PC-9 (cell line): ENCODE results near the gene TNIK. TPM values are rescaled to one million over a fixed set of nuclear protein-coding genes. Genes with fewer than 3 reads are reported as not detected.

Experiments used
- BruUV-seq: library from RNA; stranded (reverse); fragments of 400-500 nt; replicated peaks from 2 replicates; lab custom pipeline; 2021; lab: Mats Ljungman, UMichigan
- CTCF ChIA-PET: fragments of 300-600 bp; sonication (Branson Sonifier 250); formaldehyde crosslinking; loops from one replicate; lab custom pipeline; 2022; ENCODE audit warnings: antibody characterized with exemption; lab: Charles Lee
- POLR2A ChIA-PET: fragments of 300-600 bp; sonication (Branson Sonifier 250); formaldehyde crosslinking; loops from one replicate; lab custom pipeline; 2022; ENCODE audit warnings: antibody characterized with exemption; ENCODE audit not compliant: unreplicated experiment; lab: Charles Lee
- DNase-seq, 2 experiments: peaks; one replicate each; pipeline versions ENCODE4 v3.0.0 to v3.0.0-alpha.2; 2015 to 2022; ENCODE audit warnings: mixed read lengths in 1 of 2
- H2AFZ ChIP-seq: fragments of 200-600 bp; sonication (generic); 2 replicates; pipeline ENCODE4 v1.8.1; 2017; ENCODE audit warnings: antibody characterized with exemption
- H3F3A ChIP-seq: fragments of 200-600 bp; sonication (generic); 2 replicates; pipeline ENCODE4 v1.8.1; 2017; ENCODE audit warnings: antibody characterized with exemption, mild to moderate bottlenecking, low read depth; ENCODE audit not compliant: insufficient read depth
- H3K27ac ChIP-seq: fragments of 200-600 bp; sonication (generic); 2 replicates; pipeline ENCODE4 v1.6.1; 2016; ENCODE audit warnings: mixed run types
- H3K27me3 ChIP-seq: fragments of 200-600 bp; sonication (generic); 2 replicates; pipeline ENCODE4 v1.6.1; 2016; ENCODE audit warnings: low read depth, mixed run types; ENCODE audit not compliant: insufficient read depth
- H3K36me3 ChIP-seq: fragments of 200-600 bp; sonication (generic); 2 replicates; pipeline ENCODE4 v1.6.1; 2016; ENCODE audit warnings: low read depth, mixed run types
- H3K4me1 ChIP-seq: fragments of 200-600 bp; sonication (generic); replicated peaks from 2 replicates; pipeline ENCODE4 v1.6.1; 2016; ENCODE audit warnings: mixed run types; ENCODE audit not compliant: insufficient read depth
- H3K4me2 ChIP-seq: fragments of 200-600 bp; sonication (generic); 2 replicates; pipeline ENCODE4 v1.6.1; 2017; ENCODE audit warnings: mixed run types
- H3K4me3 ChIP-seq: fragments of 200-600 bp; sonication (generic); 2 replicates; pipeline ENCODE4 v1.6.1; 2016; ENCODE audit warnings: mixed run types
- H3K79me2 ChIP-seq: fragments of 200-600 bp; sonication (generic); 2 replicates; pipeline ENCODE4 v1.6.1; 2017; ENCODE audit warnings: low read depth, mixed run types
- H3K9me2 ChIP-seq: fragments of 200-600 bp; sonication (generic); 2 replicates; pipeline ENCODE4 v1.8.1; 2017; ENCODE audit warnings: mild to moderate bottlenecking; ENCODE audit not compliant: insufficient read depth
- H3K9me3 ChIP-seq: fragments of 200-600 bp; sonication (generic); 2 replicates; pipeline ENCODE4 v1.8.1; 2016; ENCODE audit warnings: low read depth; ENCODE audit not compliant: insufficient read depth
- H4K20me1 ChIP-seq: fragments of 200-600 bp; sonication (generic); 2 replicates; pipeline ENCODE4 v1.8.1; 2017; ENCODE audit not compliant: insufficient read depth
- EZH2 ChIP-seq: fragments of 200-600 bp; sonication (generic); IDR thresholded peaks from 2 replicates; pipeline ENCODE4 v1.8.0; 2017; ENCODE audit warnings: antibody characterized with exemption, low read depth
- intact Hi-C: fragments of 100-400 bp; cut with micrococcal nuclease; formaldehyde crosslinking; loops from one replicate; pipeline ENCODE4 v1.10.0; 2022; ENCODE audit not compliant: unreplicated experiment
- total RNA-seq: library from RNA; stranded (reverse); gene quantifications from 2 replicates; pipeline ENCODE4 v1.2.3, GENCODE V29; 2021
- TF ChIP-seq, protein P1 (sequence below): fragments of 200-600 bp; sonication (generic); conservative IDR thresholded peaks from 2 replicates; pipeline ENCODE4 v1.6.1; 2017; ENCODE audit warnings: mixed run types, antibody characterized with exemption, mild to moderate bottlenecking, moderate library complexity

Gene TNIK
- total RNA-seq, 1 experiment from 2014 or later: 30.7 TPM

DNA sequence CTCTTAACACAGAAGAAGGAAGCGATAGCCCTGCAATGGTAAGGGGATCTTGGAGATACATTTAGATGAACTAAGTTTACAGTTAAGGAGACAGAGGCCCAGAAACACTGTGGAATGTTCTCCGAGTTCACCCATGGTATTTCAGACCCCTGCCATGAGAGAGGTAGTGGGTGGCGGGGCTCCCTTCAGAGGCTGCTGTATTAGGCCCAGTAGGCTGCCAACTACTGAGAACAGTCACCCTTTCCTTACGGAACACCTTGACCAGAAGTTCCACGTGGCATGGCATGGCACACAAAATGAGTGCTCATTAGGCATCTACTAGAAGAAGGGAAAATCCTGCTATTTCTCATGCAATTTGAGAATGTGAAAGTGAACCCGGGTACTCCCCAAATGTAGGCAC lies 195.4 kb downstream of the TNIK start:
- Histone ChIP-seq H2AFZ (no peak overlapping the region), H3K27ac (no peak overlapping the region), H3K4me2 (no peak overlapping the region), H3K36me3 (no peaks in the 10 kb centered on the region), H3K9me2 (no peaks in the 10 kb centered on the region), H4K20me1 (no peaks in the 10 kb centered on the region), H3F3A (peaks cover 23% of the 10 kb centered on the region), H3K79me2 (peaks cover 18% of the 10 kb centered on the region), H3K27me3 (no peaks in the 10 kb centered on the region), H3K4me3 (no peak overlapping the region), H3K4me1 (peaks cover 30% of the 10 kb centered on the region), H3K9me3 (no peaks in the 10 kb centered on the region; the same call in 1 of the 2 replicates)
- TF ChIP-seq, protein P1, sequence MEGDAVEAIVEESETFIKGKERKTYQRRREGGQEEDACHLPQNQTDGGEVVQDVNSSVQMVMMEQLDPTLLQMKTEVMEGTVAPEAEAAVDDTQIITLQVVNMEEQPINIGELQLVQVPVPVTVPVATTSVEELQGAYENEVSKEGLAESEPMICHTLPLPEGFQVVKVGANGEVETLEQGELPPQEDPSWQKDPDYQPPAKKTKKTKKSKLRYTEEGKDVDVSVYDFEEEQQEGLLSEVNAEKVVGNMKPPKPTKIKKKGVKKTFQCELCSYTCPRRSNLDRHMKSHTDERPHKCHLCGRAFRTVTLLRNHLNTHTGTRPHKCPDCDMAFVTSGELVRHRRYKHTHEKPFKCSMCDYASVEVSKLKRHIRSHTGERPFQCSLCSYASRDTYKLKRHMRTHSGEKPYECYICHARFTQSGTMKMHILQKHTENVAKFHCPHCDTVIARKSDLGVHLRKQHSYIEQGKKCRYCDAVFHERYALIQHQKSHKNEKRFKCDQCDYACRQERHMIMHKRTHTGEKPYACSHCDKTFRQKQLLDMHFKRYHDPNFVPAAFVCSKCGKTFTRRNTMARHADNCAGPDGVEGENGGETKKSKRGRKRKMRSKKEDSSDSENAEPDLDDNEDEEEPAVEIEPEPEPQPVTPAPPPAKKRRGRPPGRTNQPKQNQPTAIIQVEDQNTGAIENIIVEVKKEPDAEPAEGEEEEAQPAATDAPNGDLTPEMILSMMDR: no peak
- TF ChIP-seq EZH2: no peak
- POLR2A ChIA-PET: no interaction called here
- CTCF ChIA-PET: no interaction called here
- peak in 1 of 2 experiments; percentile 15 for DNase-seq
- intact Hi-C loops: no loop called here
- BruUV-seq: no TSS peak

DNA sequence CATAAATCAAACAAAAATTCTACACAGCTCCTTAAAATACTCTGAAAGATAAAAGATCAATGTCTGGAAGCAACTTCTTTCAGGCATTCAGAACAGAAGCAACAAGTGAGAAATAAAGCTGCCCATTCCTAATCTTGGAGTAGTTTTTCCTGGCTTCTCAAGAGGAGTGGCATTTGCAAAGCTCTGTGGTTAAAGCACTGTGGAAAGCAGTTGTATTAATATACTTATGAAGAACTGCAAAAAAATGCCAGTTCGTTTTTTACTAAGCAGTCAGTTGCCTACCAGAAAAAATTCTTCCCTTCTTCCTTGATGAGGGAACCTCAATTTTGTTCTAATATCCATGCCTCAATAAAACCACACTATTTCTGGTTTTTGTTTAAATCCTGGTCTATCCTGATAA lies 197.8 kb downstream of the TNIK start:
- CTCF ChIA-PET: interaction anchor here (0.6 kb wide), 2 partner anchors 12 to 1270 kb away, joined by 3 to 8 read pairs; no protein-coding TSS in a partner anchor
- Histone ChIP-seq H4K20me1 (no peaks in the 10 kb centered on the region), H3K27me3 (no peaks in the 10 kb centered on the region), H3K4me2 (peak overlapping the region; percentile 69), H3K9me3 (no peaks in the 10 kb centered on the region; the same call in 1 of the 2 replicates), H3K36me3 (no peaks in the 10 kb centered on the region), H3K4me1 (peaks cover 47% of the 10 kb centered on the region), H3K27ac (peak overlapping the region; percentile 90), H3K4me3 (no peak overlapping the region), H3F3A (peaks cover 26% of the 10 kb centered on the region), H2AFZ (no peak overlapping the region), H3K79me2 (peaks cover 32% of the 10 kb centered on the region), H3K9me2 (no peaks in the 10 kb centered on the region)
- TF ChIP-seq EZH2: no peak
- TF ChIP-seq, protein P1: no peak
- peak in 1 of 2 experiments; percentile 33 for DNase-seq
- POLR2A ChIA-PET: no interaction called here
- intact Hi-C loops: no loop called here
- BruUV-seq: no TSS peak

DNA sequence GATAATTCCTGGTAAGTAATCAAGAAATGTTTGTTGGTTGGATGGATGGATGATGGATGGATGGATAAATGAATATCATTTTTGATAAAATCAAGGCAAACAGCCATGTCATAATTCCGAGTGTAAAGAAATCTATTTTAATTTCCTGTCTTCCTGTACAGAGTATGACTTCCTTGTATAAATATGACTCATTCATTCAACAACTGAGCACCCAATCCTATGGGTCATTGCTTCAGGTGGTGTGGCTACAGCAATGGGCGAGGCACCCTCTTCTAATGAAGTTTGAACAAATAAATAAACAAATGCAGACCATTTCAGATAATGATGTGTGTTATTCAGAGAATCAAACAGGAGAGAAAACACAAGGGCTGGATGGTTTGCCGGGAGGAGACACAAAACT lies 198.7 kb downstream of the TNIK start:
- TF ChIP-seq, protein P1: no peak
- TF ChIP-seq EZH2: no peak
- H3K4me3 ChIP-seq: peak overlapping the region; percentile 35; the same call in 1 of the 2 replicates
- peaks cover 38% of the 10 kb centered on the region for H3K79me2 ChIP-seq
- intact Hi-C loops: loop anchor here (2.0 kb wide), 1 partner anchor 69 kb away; no protein-coding TSS in a partner anchor
- H3K27ac ChIP-seq: peak overlapping the region; percentile 90
- no peaks in the 10 kb centered on the region for H3K36me3 ChIP-seq
- CTCF ChIA-PET: no interaction called here
- no peaks in the 10 kb centered on the region for H3K27me3 ChIP-seq
- H3K4me2 ChIP-seq: peak overlapping the region; percentile 69
- H3F3A ChIP-seq: peaks cover 30% of the 10 kb centered on the region
- POLR2A ChIA-PET: no interaction called here
- H4K20me1 ChIP-seq: no peaks in the 10 kb centered on the region
- peaks cover 54% of the 10 kb centered on the region for H3K4me1 ChIP-seq
- no peaks in the 10 kb centered on the region for H3K9me2 ChIP-seq
- peak overlapping the region; percentile 59 for H2AFZ ChIP-seq
- DNase-seq: peak; percentile 45 to 96
- BruUV-seq: no TSS peak
- no peaks in the 10 kb centered on the region; the same call in 1 of the 2 replicates for H3K9me3 ChIP-seq
